B cell (primary cell): ENCODE measurements around the gene LIN28B. TPM values are rescaled to one million over a fixed set of nuclear protein-coding genes. Genes with fewer than 3 reads are reported as not detected.
"Not testable (repeated sequence)": the region's sequence is repeated elsewhere in the genome, so short reads cannot be mapped to it uniquely, and the experiment has no call there.

Source experiments
- ATAC-seq: fragments of 200-7000 bp; cut with Tn5 transposase; one replicate; pipeline ENCODE4 v1.10.0; 2021; ENCODE audit warnings: low read depth, mild to moderate bottlenecking, moderate number of reproducible peaks, moderate library complexity
- CTCF ChIA-PET: fragments of 350-600 bp; sonication (Branson Sonifier 250); formaldehyde crosslinking; loops from one replicate; lab custom pipeline; 2021; ENCODE audit warnings: antibody characterized with exemption, inconsistent platforms; lab: Charles Lee
- POLR2A ChIA-PET: fragments of 350-600 bp; sonication (Branson Sonifier 250); formaldehyde crosslinking; loops from one replicate; lab custom pipeline; 2021; ENCODE audit warnings: antibody characterized with exemption; lab: Charles Lee
- DNase-seq: peaks from one replicate; pipeline ENCODE4 v3.0.0; 2013
- H2AFZ ChIP-seq: 2 replicates; pipeline ENCODE4 v1.6.1; 2012; ENCODE audit warnings: mild to moderate bottlenecking, low read depth, low read length; ENCODE audit not compliant: insufficient read depth, poor library complexity, severe bottlenecking
- H3K27ac ChIP-seq, 2 donors: 1 replicate in 1 of 2; 2 replicates in 1 of 2; pipeline ENCODE4 v1.5.1; 2012 to 2013; ENCODE audit warnings: low read length in 2 of 2, mild to moderate bottlenecking in 2 of 2, moderate library complexity in 1 of 2
- H3K27me3 ChIP-seq, 4 experiments: fragments of 200-600 bp in 1 of 4; sonication (generic) in 1 of 4; replicated peaks in 1 of 4; 1 replicate in 2 of 4; 2 replicates in 2 of 4; pipeline versions ENCODE4 v1.6.1 to v1.7.0; 2013 to 2016; ENCODE audit warnings: low read length in 3 of 4, mild to moderate bottlenecking in 2 of 4, mixed read lengths in 1 of 4, moderate library complexity in 1 of 4; ENCODE audit not compliant: insufficient read depth in 4 of 4, control insufficient read depth in 3 of 4; ENCODE audit errors: control extremely low read depth in 1 of 4
- H3K36me3 ChIP-seq, 2 experiments: replicated peaks in 1 of 2; 1 replicate in 1 of 2; 2 replicates in 1 of 2; pipeline versions ENCODE4 v1.6.1 to v1.7.1; 2013; ENCODE audit warnings: low read length in 1 of 2; ENCODE audit not compliant: insufficient read depth in 2 of 2, control insufficient read depth in 1 of 2; ENCODE audit errors: control extremely low read depth in 1 of 2, extremely low read depth in 1 of 2
- H3K4me1 ChIP-seq, 2 donors: fragments of 200-600 bp in 1 of 2; sonication (generic) in 1 of 2; 1 replicate in 1 of 2; 2 replicates in 1 of 2; pipeline versions ENCODE4 v1.5.1 to v1.6.1; 2013 to 2017; ENCODE audit warnings: low read length in 2 of 2; ENCODE audit not compliant: control insufficient read depth in 2 of 2, insufficient read depth in 2 of 2
- H3K4me2 ChIP-seq: replicated peaks from 2 replicates; pipeline ENCODE3; 2012; ENCODE audit warnings: mild to moderate bottlenecking, low read depth, low read length; ENCODE audit not compliant: poor library complexity, severe bottlenecking
- H3K4me3 ChIP-seq, 5 experiments: fragments of 200-600 bp in 1 of 5; sonication (generic) in 1 of 5; 1 replicate in 3 of 5; 2 replicates in 2 of 5; pipeline versions ENCODE4 v1.5.1 to v1.7.0; 2011 to 2016; ENCODE audit warnings: low read length in 4 of 5, mild to moderate bottlenecking in 4 of 5, low read depth in 2 of 5, control low read depth in 1 of 5, moderate library complexity in 1 of 5; ENCODE audit not compliant: insufficient read depth in 1 of 5; ENCODE audit errors: control extremely low read depth in 1 of 5, extremely low read depth in 1 of 5
- H3K79me2 ChIP-seq: fragments of 200-600 bp; sonication (generic); one replicate; pipeline ENCODE4 v1.6.0; 2016; ENCODE audit warnings: low read length; ENCODE audit not compliant: control insufficient read depth, insufficient read depth
- H3K9ac ChIP-seq: fragments of 200-600 bp; sonication (generic); 2 replicates; pipeline ENCODE4 v1.6.1; 2017; ENCODE audit warnings: mild to moderate bottlenecking, low read length, moderate library complexity
- H3K9me3 ChIP-seq, 3 donors: one replicate each; pipeline versions ENCODE4 v1.6.1 to v1.7.1; 2013; ENCODE audit warnings: low read length in 2 of 3; ENCODE audit not compliant: control insufficient read depth in 2 of 3, insufficient read depth in 1 of 3; ENCODE audit errors: control extremely low read depth in 1 of 3
- H4K20me1 ChIP-seq: 2 replicates; pipeline ENCODE4 v1.6.0; 2012; ENCODE audit warnings: mild to moderate bottlenecking, low read length; ENCODE audit not compliant: insufficient read depth, control insufficient read depth, poor library complexity, severe bottlenecking
- H3K27ac Mint-ChIP-seq: one replicate; pipeline ENCODE4 v1.8.0; 2021; ENCODE audit warnings: mixed read lengths
- H3K27me3 Mint-ChIP-seq: one replicate; pipeline ENCODE4 v1.8.0; 2021; ENCODE audit warnings: mixed read lengths
- H3K4me1 Mint-ChIP-seq: one replicate; pipeline ENCODE4 v1.8.0; 2021; ENCODE audit warnings: mixed read lengths
- H3K4me3 Mint-ChIP-seq: one replicate; pipeline ENCODE4 v1.8.0; 2021; ENCODE audit warnings: mixed read lengths
- H3K9me3 Mint-ChIP-seq: one replicate; pipeline ENCODE4 v1.8.0; 2022; ENCODE audit warnings: mixed read lengths; ENCODE audit not compliant: insufficient read depth
- EZH2 ChIP-seq: IDR thresholded peaks from 2 replicates; pipeline ENCODE4 v1.6.1; 2012; ENCODE audit warnings: borderline replicate concordance, low read depth, mild to moderate bottlenecking, moderate library complexity, low read length; ENCODE audit not compliant: insufficient read depth, poor library complexity, severe bottlenecking
- WGBS: methylation state at CpG from one replicate; pipeline ENCODE4 v1.1.5; 2013; ENCODE audit warnings: missing lambda C conversion rate; ENCODE audit not compliant: insufficient coverage; 5-methylcytosine and 5-hydroxymethylcytosine counted together
- intact Hi-C: fragments of 100-400 bp; cut with micrococcal nuclease; formaldehyde crosslinking; loops from one replicate; pipeline ENCODE4 v1.10.0; 2022
- polyA plus RNA-seq: library from polyadenylated mRNA; depleted of rRNA; stranded (reverse); fragments of >200 nt; gene quantifications from 2 replicates; pipeline ENCODE4 v1.2.3, GENCODE V29; 2012
- total RNA-seq, 2 donors: library from RNA; stranded (reverse); fragments of 120-200 nt in 1 of 2; gene quantifications; 1 replicate in 1 of 2; 2 replicates in 1 of 2; pipeline versions ENCODE4 v1.2.3 to v1.2.4, GENCODE V29; 2013 to 2022
- TF ChIP-seq, protein P1 (sequence below): fragments of 200-600 bp; IDR thresholded peaks from one replicate; pipeline ENCODE4 v1.8.0; 2022; ENCODE audit warnings: antibody characterized with exemption, mild to moderate bottlenecking

Gene LIN28B
- total and polyA plus RNA-seq, 2 donors (not counting 1 experiment from before 2014, with no cell fraction given) = not detected

DNA sequence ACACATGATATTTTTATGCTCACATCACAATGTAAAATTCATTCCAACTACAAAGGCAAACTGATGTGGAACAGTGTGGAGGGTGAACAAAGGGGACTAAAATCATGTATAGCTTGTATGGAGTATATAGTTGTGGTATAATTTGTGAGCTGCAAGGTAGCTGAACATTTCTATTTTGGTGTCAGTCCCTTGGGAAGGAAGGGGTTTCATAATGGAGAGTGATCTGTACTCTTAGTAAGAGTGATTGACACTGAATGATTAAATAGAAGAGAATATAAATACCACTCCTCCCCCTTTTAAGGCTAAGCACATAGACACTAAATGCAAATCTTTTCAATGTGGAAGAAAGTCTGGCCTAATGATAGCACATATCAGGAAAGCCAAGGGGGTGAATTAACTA lies 118.3 kb downstream of the LIN28B start:
- Mint-ChIP-seq H3K4me1 (no peaks in the 10 kb centered on the region), H3K27me3 (peaks cover 18% of the 10 kb centered on the region), H3K4me3 (no peak overlapping the region), H3K9me3 (no peaks in the 10 kb centered on the region), H3K27ac (no peak overlapping the region)
- DNase-seq (no peak), ATAC-seq (no peak)
- Histone ChIP-seq H3K27me3 (no peaks in the 10 kb centered on the region), H3K36me3 (no peaks in the 10 kb centered on the region), H4K20me1 (no peaks in the 10 kb centered on the region), H3K9ac (no peak overlapping the region), H3K4me3 (no peak overlapping the region), H2AFZ (no peak overlapping the region), H3K79me2 (no peaks in the 10 kb centered on the region), H3K27ac (no peak overlapping the region), H3K4me1 (no peaks in the 10 kb centered on the region), H3K9me3 (no peaks in the 10 kb centered on the region), H3K4me2 (no peak overlapping the region)
- POLR2A ChIA-PET = no interaction called here
- intact Hi-C loops = loop anchor here (10.0 kb wide), 1 partner anchor 280 kb away; no protein-coding TSS in a partner anchor
- TF ChIP-seq, protein P1, sequence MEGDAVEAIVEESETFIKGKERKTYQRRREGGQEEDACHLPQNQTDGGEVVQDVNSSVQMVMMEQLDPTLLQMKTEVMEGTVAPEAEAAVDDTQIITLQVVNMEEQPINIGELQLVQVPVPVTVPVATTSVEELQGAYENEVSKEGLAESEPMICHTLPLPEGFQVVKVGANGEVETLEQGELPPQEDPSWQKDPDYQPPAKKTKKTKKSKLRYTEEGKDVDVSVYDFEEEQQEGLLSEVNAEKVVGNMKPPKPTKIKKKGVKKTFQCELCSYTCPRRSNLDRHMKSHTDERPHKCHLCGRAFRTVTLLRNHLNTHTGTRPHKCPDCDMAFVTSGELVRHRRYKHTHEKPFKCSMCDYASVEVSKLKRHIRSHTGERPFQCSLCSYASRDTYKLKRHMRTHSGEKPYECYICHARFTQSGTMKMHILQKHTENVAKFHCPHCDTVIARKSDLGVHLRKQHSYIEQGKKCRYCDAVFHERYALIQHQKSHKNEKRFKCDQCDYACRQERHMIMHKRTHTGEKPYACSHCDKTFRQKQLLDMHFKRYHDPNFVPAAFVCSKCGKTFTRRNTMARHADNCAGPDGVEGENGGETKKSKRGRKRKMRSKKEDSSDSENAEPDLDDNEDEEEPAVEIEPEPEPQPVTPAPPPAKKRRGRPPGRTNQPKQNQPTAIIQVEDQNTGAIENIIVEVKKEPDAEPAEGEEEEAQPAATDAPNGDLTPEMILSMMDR = no peak
- TF ChIP-seq EZH2 = no peak
- CTCF ChIA-PET = interaction anchor here (0.9 to 1.2 kb wide), 2 partner anchors 13 to 285 kb away, joined by 3 to 6 read pairs; no protein-coding TSS in a partner anchor

DNA sequence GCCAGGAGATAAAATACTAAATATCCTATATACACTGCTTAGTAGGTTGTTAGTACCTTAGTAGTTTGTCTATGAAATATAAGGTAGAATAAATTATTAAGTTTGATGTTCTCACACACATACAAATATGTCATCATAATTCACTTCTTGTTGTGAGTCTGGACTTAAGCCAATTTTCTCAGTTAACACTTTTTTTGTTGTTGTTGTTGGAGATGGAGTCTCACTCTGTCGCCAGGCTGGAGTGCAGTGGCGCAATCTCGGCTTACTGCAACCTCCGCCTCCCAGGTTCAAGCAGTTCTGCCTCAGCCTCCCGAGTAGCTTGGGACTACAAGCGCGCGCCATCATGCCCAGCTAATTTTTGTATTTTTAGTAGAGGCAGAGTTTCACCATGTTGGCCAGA lies 119.5 kb downstream of the LIN28B start:
- ATAC-seq, H3K36me3 ChIP-seq, H4K20me1 ChIP-seq, POLR2A ChIA-PET, H3K4me1 ChIP-seq, H3K4me2 ChIP-seq, H3K27ac ChIP-seq, H3K4me1 Mint-ChIP-seq, H3K4me3 ChIP-seq, H3K4me3 Mint-ChIP-seq, H3K9ac ChIP-seq, H3K79me2 ChIP-seq, H3K27me3 ChIP-seq, H3K9me3 Mint-ChIP-seq, H3K9me3 ChIP-seq, H3K27ac Mint-ChIP-seq, CTCF ChIA-PET, H2AFZ ChIP-seq, DNase-seq: not testable (repeated sequence)
- H3K27me3 Mint-ChIP-seq = peaks cover 14% of the 10 kb centered on the region
- intact Hi-C loops = loop anchor here (10.0 kb wide), 1 partner anchor 282 kb away; no protein-coding TSS in a partner anchor
- WGBS = 95% methylated on average over 8 of the region's 8 CpGs
